Uterus (tissue), 4 donors: ENCODE results near the gene KLHL25. TPM values are rescaled to one million over a fixed set of nuclear protein-coding genes. Genes with fewer than 3 reads are reported as not detected.

ENCODE experiments used
- DNase-seq, 2 donors: peaks; one replicate each; pipeline ENCODE4 v3.0.0-alpha.2; 2019 to 2020
- H3K27ac ChIP-seq, 2 donors: fragments of 200-600 bp; sonication (generic); 1 replicate in 1 of 2; 2 replicates in 1 of 2; pipeline ENCODE4 v1.5.1; 2016 to 2018
- H3K27me3 ChIP-seq, 2 donors: fragments of 200-600 bp; sonication (generic); one replicate each; pipeline ENCODE4 v1.5.1; 2018 to 2019; ENCODE audit warnings: control low read depth in 1 of 2
- H3K36me3 ChIP-seq, 2 donors: fragments of 200-600 bp; sonication (generic); one replicate each; pipeline ENCODE4 v1.5.1; 2019; ENCODE audit warnings: control low read depth in 1 of 2
- H3K4me1 ChIP-seq, 2 donors: fragments of 200-600 bp; sonication (generic); one replicate each; pipeline ENCODE4 v1.5.1; 2018 to 2019; ENCODE audit warnings: control low read depth in 1 of 2
- H3K4me3 ChIP-seq, 2 donors: fragments of 200-600 bp; sonication (generic); 1 replicate in 1 of 2; 2 replicates in 1 of 2; pipeline ENCODE4 v1.5.1; 2018 to 2019; ENCODE audit warnings: mild to moderate bottlenecking in 1 of 2
- H3K9me3 ChIP-seq, 2 donors: fragments of 200-600 bp; sonication (generic); one replicate each; pipeline ENCODE4 v1.5.1; 2019; ENCODE audit warnings: control low read depth in 1 of 2
- CTCF ChIP-seq, 4 experiments: fragments of 200-600 bp in 2 of 4; fragments of 450-650 bp in 2 of 4; sonication (generic) in 2 of 4; IDR thresholded peaks; one replicate each; pipeline ENCODE4 v1.5.1; 2016 to 2019; ENCODE audit warnings: antibody characterized with exemption in 4 of 4, mild to moderate bottlenecking in 2 of 4, moderate library complexity in 1 of 4
- POLR2A ChIP-seq, 2 donors: fragments of 450-650 bp; IDR thresholded peaks; one replicate each; pipeline ENCODE4 v1.6.1; 2016; ENCODE audit warnings: antibody characterized with exemption in 2 of 2, mild to moderate bottlenecking in 1 of 2, moderate library complexity in 1 of 2
- intact Hi-C: fragments of 100-400 bp; cut with DNase I; formaldehyde crosslinking; loops from one replicate; pipeline ENCODE4 v1.15.1; 2023; ENCODE audit warnings: low total_unique reads
- total RNA-seq, 4 donors: library from RNA; depleted of rRNA in 3 of 4; stranded (reverse); fragments of >200 nt in 3 of 4; gene quantifications; one replicate each; pipeline versions ENCODE4 v1.1.0 to v1.2.4, GENCODE V29; 2014 to 2023
- donor health status: DM: yes; HTN: yes; CAD: no.

The KLHL25 gene
- total RNA-seq, 4 donors from 2014 or later: 6.2 to 19.5 (median 11.9) TPM

DNA sequence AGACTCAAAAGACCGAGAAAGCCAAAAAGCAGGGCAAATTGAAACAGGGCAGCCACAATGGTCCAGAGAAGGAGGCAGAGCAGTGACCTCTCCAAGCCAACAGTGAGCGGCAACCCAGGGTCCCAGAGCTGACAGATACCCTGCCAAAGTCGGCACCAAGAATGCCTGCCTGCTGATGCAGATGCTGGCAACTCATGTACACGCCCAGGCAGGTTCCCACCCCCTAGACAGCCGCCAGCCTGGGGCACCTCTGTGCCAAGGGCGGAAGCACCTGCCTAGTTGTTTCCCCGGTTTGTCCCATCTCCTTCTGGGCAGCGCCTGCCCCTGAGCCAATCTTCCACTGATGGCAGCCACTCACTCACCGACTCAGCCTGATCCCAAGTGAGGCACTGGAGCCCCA, 22.1 kb downstream of the KLHL25 start:
- H3K27me3 ChIP-seq: no peaks in the 10 kb centered on the region
- TF ChIP-seq POLR2A (IDR thresholded peaks at IDR 0.05) (no peak), CTCF (IDR thresholded peaks at IDR 0.05) (no peak)
- H3K4me3 ChIP-seq: no peak overlapping the region
- intact Hi-C loops: no loop called here
- DNase-seq: no peak
- H3K27ac ChIP-seq: peak overlapping the region; percentile 42 to 81
- no peaks in the 10 kb centered on the region for H3K36me3 ChIP-seq
- no peaks in the 10 kb centered on the region for H3K9me3 ChIP-seq
- peaks cover 0 to 5% of the 10 kb centered on the region in 2 donors for H3K4me1 ChIP-seq

GRCh38 chr15:85771781-85772445, 22.8 kb downstream of the KLHL25 start:
- H3K4me3 ChIP-seq: no peak overlapping the region
- peak; percentile 70 to 79 for DNase-seq
- H3K9me3 ChIP-seq: no peaks in the 10 kb centered on the region
- H3K27ac ChIP-seq: peak overlapping the region; percentile 42 to 81
- TF ChIP-seq POLR2A (IDR thresholded peaks at IDR 0.05) (no peak), CTCF (IDR thresholded peaks at IDR 0.05) (no peak)
- intact Hi-C loops: no loop called here
- no peaks in the 10 kb centered on the region for H3K27me3 ChIP-seq
- no peaks in the 10 kb centered on the region for H3K36me3 ChIP-seq
- H3K4me1 ChIP-seq: peaks cover 0 to 5% of the 10 kb centered on the region in 2 donors

DNA sequence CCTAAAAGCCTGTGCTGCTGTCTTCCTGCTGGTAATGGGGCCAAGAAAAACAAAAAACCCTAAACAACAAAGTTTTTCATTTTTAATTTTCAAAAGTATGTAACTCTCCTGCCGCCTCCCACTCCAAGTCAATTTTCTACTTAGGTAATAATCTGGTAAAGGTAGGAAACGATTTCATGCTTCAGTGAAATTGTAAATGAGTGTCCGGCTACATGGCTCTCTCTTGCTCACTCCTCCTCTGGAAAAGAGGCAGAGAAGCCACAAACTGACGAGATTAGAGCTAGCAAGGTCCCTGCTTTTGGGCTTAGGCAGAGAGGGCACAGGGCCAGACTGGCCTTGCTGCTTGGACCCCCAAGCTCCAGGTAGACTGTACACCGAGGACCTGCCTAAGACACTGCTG, 23.5 kb downstream of the KLHL25 start:
- no peak for TF ChIP-seq POLR2A (IDR thresholded peaks at IDR 0.05)
- no peak for TF ChIP-seq CTCF (IDR thresholded peaks at IDR 0.05)
- Histone ChIP-seq H3K9me3 (no peaks in the 10 kb centered on the region), H3K4me3 (no peak overlapping the region), H3K27ac (peak overlapping the region; percentile 42 to 81), H3K4me1 (peaks cover 0 to 5% of the 10 kb centered on the region in 2 donors), H3K27me3 (no peaks in the 10 kb centered on the region), H3K36me3 (no peaks in the 10 kb centered on the region)
- no peak for DNase-seq
- intact Hi-C loops: no loop called here

GRCh38 chr15:85770096-85771041, 24.4 kb downstream of the KLHL25 start:
- no peaks in the 10 kb centered on the region for H3K36me3 ChIP-seq
- no peak overlapping the region for H3K4me3 ChIP-seq
- no peaks in the 10 kb centered on the region for H3K27me3 ChIP-seq
- no peaks in the 10 kb centered on the region for H3K9me3 ChIP-seq
- H3K4me1 ChIP-seq: peaks cover 0 to 5% of the 10 kb centered on the region in 2 donors
- no peak for TF ChIP-seq POLR2A (IDR thresholded peaks at IDR 0.05)
- no peak for TF ChIP-seq CTCF (IDR thresholded peaks at IDR 0.05)
- H3K27ac ChIP-seq: peak overlapping the region; percentile 42 to 81
- no peak for DNase-seq
- intact Hi-C loops: no loop called here
